ENCODE measurements around the gene MRPL36.

DNA sequence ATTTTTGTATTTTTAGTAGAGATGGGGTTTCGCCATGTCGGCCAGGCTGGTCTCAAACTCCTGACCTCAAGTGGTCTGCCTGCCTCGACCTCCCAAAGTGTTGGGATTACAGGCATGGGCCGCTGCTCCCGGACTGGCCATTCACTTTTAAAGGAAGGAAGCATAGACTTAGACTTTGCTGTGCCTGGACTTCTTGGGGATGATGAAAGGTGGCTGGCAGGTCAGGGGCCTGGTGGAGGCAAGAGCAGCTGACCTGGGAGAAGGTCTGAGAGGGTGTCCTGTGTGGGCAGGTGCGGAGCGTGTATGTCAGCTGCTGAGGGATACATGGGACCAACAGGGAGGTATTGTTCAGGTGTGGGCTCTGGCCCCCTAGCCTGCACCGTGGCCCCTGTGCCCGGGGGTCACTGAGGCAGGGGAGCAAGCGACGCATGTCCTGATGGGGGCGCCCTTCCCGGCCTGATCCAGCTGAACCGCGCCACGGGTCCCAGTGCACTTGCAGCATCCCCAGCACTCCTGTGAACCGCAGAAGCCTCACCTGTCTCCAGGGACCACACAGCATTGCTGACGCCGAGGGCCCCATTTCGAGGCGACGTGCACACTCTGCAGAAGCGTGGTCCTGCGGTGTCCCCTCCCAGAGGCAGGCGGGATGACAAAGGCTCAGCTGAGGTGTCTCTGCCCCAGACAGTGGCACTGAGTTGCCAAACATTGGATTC, 24.6 kb upstream of the MRPL36 start:
- TF ChIP-seq POLR2AphosphoS5 (IDR thresholded peaks at IDR 0.05; ENCODE audit: low read depth, low read length): no peak
- no peak for TF ChIP-seq TAF1 (IDR thresholded peaks at IDR 0.05; ENCODE audit: borderline replicate concordance, low read depth, low read length)
- TF ChIP-seq POLR2A (IDR thresholded peaks at IDR 0.05; ENCODE audit: low read depth, low read length): no peak

All from GM12892 (cell line).